Measurements from ENCODE around the gene TEX264. TPM values are rescaled to one million over a fixed set of nuclear protein-coding genes. Genes with fewer than 3 reads are reported as not detected.

TEX264 gene
- total RNA-seq, 1 experiment from 2014 or later: 21.4 TPM

GRCh38 chr3:51703068-51703760 lies 32.2 kb downstream of the TEX264 start:
- H3K27me3 ChIP-seq (replicated peaks; ENCODE audit: insufficient read depth, low read depth, low read length, poor library complexity): no peaks in the 10 kb centered on the region
- CTCF ChIA-PET: no interaction called here
- no peak for DNase-seq (ENCODE audit: low spot score)
- H3K4me3 ChIP-seq (ENCODE audit: low read depth, low read length, poor library complexity, severe bottlenecking): no peak overlapping the region
- intact Hi-C loops (cut with micrococcal nuclease; ENCODE audit: unreplicated experiment): no loop called here
- TF ChIP-seq CTCF (conservative IDR thresholded peaks at IDR 0.05; ENCODE audit: low read depth, low read length) (no peak), EZH2 (IDR thresholded peaks at IDR 0.05; ENCODE audit: borderline replicate concordance, low read depth, low read length, poor library complexity, severe bottlenecking) (no peak)
- no TSS peak for BruUV-seq (replicated peaks)
- H3K4me1 ChIP-seq (ENCODE audit: insufficient read depth, low read length, poor library complexity, severe bottlenecking): no peaks in the 10 kb centered on the region
- POLR2A ChIA-PET (ENCODE audit: low non-redundant PET): no interaction called here
- no peaks in the 10 kb centered on the region for H3K9me3 ChIP-seq (ENCODE audit: low read depth, low read length, poor library complexity, severe bottlenecking)
- no peak overlapping the region for H3K27ac ChIP-seq (ENCODE audit: low read depth, low read length, poor library complexity, severe bottlenecking)
- no peaks in the 10 kb centered on the region for H3K36me3 ChIP-seq (ENCODE audit: insufficient read depth, low read length, poor library complexity, severe bottlenecking)

- POLR2A ChIA-PET (ENCODE audit: low non-redundant PET): no interaction called here
- no peaks in the 10 kb centered on the region for H3K27me3 ChIP-seq (replicated peaks; ENCODE audit: insufficient read depth, low read depth, low read length, poor library complexity)
- no peak for DNase-seq (ENCODE audit: low spot score)
- CTCF ChIA-PET: no interaction called here
- intact Hi-C loops (cut with micrococcal nuclease; ENCODE audit: unreplicated experiment): no loop called here
- no peaks in the 10 kb centered on the region for H3K36me3 ChIP-seq (ENCODE audit: insufficient read depth, low read length, poor library complexity, severe bottlenecking)
- H3K27ac ChIP-seq (ENCODE audit: low read depth, low read length, poor library complexity, severe bottlenecking): no peak overlapping the region
- H3K4me1 ChIP-seq (ENCODE audit: insufficient read depth, low read length, poor library complexity, severe bottlenecking): no peaks in the 10 kb centered on the region
- no peaks in the 10 kb centered on the region for H3K9me3 ChIP-seq (ENCODE audit: low read depth, low read length, poor library complexity, severe bottlenecking)
- no peak for TF ChIP-seq EZH2 (IDR thresholded peaks at IDR 0.05; ENCODE audit: borderline replicate concordance, low read depth, low read length, poor library complexity, severe bottlenecking)
- TF ChIP-seq CTCF (conservative IDR thresholded peaks at IDR 0.05; ENCODE audit: low read depth, low read length): no peak
- BruUV-seq (replicated peaks): no TSS peak
- H3K4me3 ChIP-seq (ENCODE audit: low read depth, low read length, poor library complexity, severe bottlenecking): no peak overlapping the region
These were observed 32.9 kb downstream of the TEX264 start for GRCh38 chr3:51703761-51704510.

GRCh38 chr3:51704511-51704950 lies 33.5 kb downstream of the TEX264 start:
- ChIA-PET POLR2A (ENCODE audit: low non-redundant PET) (no interaction called here), CTCF (no interaction called here)
- Histone ChIP-seq H3K4me3 (ENCODE audit: low read depth, low read length, poor library complexity, severe bottlenecking) (no peak overlapping the region), H3K4me1 (ENCODE audit: insufficient read depth, low read length, poor library complexity, severe bottlenecking) (no peaks in the 10 kb centered on the region), H3K27ac (ENCODE audit: low read depth, low read length, poor library complexity, severe bottlenecking) (no peak overlapping the region), H3K9me3 (ENCODE audit: low read depth, low read length, poor library complexity, severe bottlenecking) (no peaks in the 10 kb centered on the region), H3K27me3 (replicated peaks; ENCODE audit: insufficient read depth, low read depth, low read length, poor library complexity) (no peaks in the 10 kb centered on the region), H3K36me3 (ENCODE audit: insufficient read depth, low read length, poor library complexity, severe bottlenecking) (no peaks in the 10 kb centered on the region)
- no peak for DNase-seq (ENCODE audit: low spot score)
- TF ChIP-seq CTCF (conservative IDR thresholded peaks at IDR 0.05; ENCODE audit: low read depth, low read length) (no peak), EZH2 (IDR thresholded peaks at IDR 0.05; ENCODE audit: borderline replicate concordance, low read depth, low read length, poor library complexity, severe bottlenecking) (no peak)
- BruUV-seq (replicated peaks): no TSS peak
- intact Hi-C loops (cut with micrococcal nuclease; ENCODE audit: unreplicated experiment): no loop called here

All from A673 (cell line).